CD8-positive, alpha-beta memory T cell (primary cell): ENCODE measurements around the gene FYB1. TPM values are rescaled to one million over a fixed set of nuclear protein-coding genes. Genes with fewer than 3 reads are reported as not detected.
"Not testable (repeated sequence)": the region's sequence is repeated elsewhere in the genome, so short reads cannot be mapped to it uniquely, and the experiment has no call there.

Source experiments
- CTCF ChIA-PET: fragments of 350-600 bp; sonication (Branson Sonifier 250); formaldehyde crosslinking; loops from one replicate; lab custom pipeline; 2021; ENCODE audit warnings: antibody characterized with exemption; lab: Charles Lee
- POLR2A ChIA-PET: fragments of 350-600 bp; sonication (Branson Sonifier 250); formaldehyde crosslinking; loops from one replicate; lab custom pipeline; 2021; ENCODE audit warnings: antibody characterized with exemption; lab: Charles Lee
- DNase-seq, 5 donors: peaks; one replicate each; pipeline versions ENCODE4 v3.0.0 to v3.0.0-alpha.2; 2020 to 2022; ENCODE audit warnings: mixed read lengths in 1 of 5
- H3K27ac ChIP-seq: one replicate; pipeline ENCODE4 v1.7.0; 2013; ENCODE audit warnings: low read depth, mild to moderate bottlenecking, low read length, moderate library complexity
- H3K27me3 ChIP-seq: 2 replicates; pipeline ENCODE4 v1.7.0; 2013; ENCODE audit warnings: low read length, mild to moderate bottlenecking; ENCODE audit not compliant: insufficient read depth, poor library complexity, severe bottlenecking
- H3K36me3 ChIP-seq: 2 replicates; pipeline ENCODE4 v1.7.0; 2013; ENCODE audit warnings: mild to moderate bottlenecking, low read length, moderate library complexity; ENCODE audit not compliant: insufficient read depth
- H3K4me1 ChIP-seq: 2 replicates; pipeline ENCODE4 v1.7.0; 2013; ENCODE audit warnings: mild to moderate bottlenecking, low read length, moderate library complexity; ENCODE audit not compliant: insufficient read depth
- H3K4me3 ChIP-seq: 2 replicates; pipeline ENCODE4 v1.7.0; 2013; ENCODE audit warnings: mild to moderate bottlenecking, low read length
- H3K9me3 ChIP-seq: 2 replicates; pipeline ENCODE4 v1.7.0; 2013; ENCODE audit warnings: mild to moderate bottlenecking, low read length
- H3K27ac Mint-ChIP-seq, 8 donors: one replicate each; pipeline ENCODE4 v1.8.0; 2020 to 2021; ENCODE audit warnings: mixed read lengths in 8 of 8, mild to moderate bottlenecking in 6 of 8, inconsistent platforms in 3 of 8, moderate library complexity in 3 of 8
- H3K27me3 Mint-ChIP-seq, 2 donors: one replicate each; pipeline ENCODE4 v1.8.0; 2020 to 2021; ENCODE audit warnings: mixed read lengths in 2 of 2, mild to moderate bottlenecking in 1 of 2, moderate library complexity in 1 of 2
- H3K36me3 Mint-ChIP-seq, 3 donors: one replicate each; pipeline ENCODE4 v1.8.0; 2020 to 2021; ENCODE audit warnings: mixed read lengths in 3 of 3, inconsistent platforms in 1 of 3, mild to moderate bottlenecking in 1 of 3
- H3K4me1 Mint-ChIP-seq, 3 donors: one replicate each; pipeline ENCODE4 v1.8.0; 2020 to 2021; ENCODE audit warnings: mixed read lengths in 3 of 3, inconsistent platforms in 1 of 3, mild to moderate bottlenecking in 1 of 3
- H3K4me3 Mint-ChIP-seq, 7 donors: one replicate each; pipeline ENCODE4 v1.8.0; 2020 to 2021; ENCODE audit warnings: mixed read lengths in 7 of 7, mild to moderate bottlenecking in 6 of 7, moderate library complexity in 4 of 7, inconsistent platforms in 2 of 7
- H3K9me3 Mint-ChIP-seq, 5 donors: one replicate each; pipeline ENCODE4 v1.8.0; 2020 to 2022; ENCODE audit warnings: mixed read lengths in 5 of 5, mild to moderate bottlenecking in 3 of 5, moderate library complexity in 2 of 5, inconsistent platforms in 1 of 5
- polyA plus RNA-seq: library from polyadenylated mRNA; unstranded; fragments of 300-500 nt; fragmentation: Illumina TruSeq; gene quantifications from one replicate; pipeline ENCODE4 v1.2.3, GENCODE V29; 2021
- total RNA-seq, 2 experiments: library from RNA; stranded (reverse); gene quantifications; one replicate each; pipeline ENCODE4 v1.2.3, GENCODE V29; 2021

FYB1 gene
- total and polyA plus RNA-seq, 3 experiments from 2014 or later: 75.9 to 282 (median 84.2) TPM

GRCh38 chr5:39226558-39226957 is 7.2 kb upstream of the FYB1 start:
- DNase-seq: no peak
- H3K9me3 Mint-ChIP-seq: no peaks in the 10 kb centered on the region
- no peak overlapping the region for H3K27ac ChIP-seq
- no peaks in the 10 kb centered on the region for H3K36me3 ChIP-seq
- H3K4me1 ChIP-seq: peaks cover 13% of the 10 kb centered on the region
- H3K4me1 Mint-ChIP-seq: peaks cover 20 to 37% (median 22%) of the 10 kb centered on the region in 3 donors
- H3K9me3 ChIP-seq: no peaks in the 10 kb centered on the region
- no peaks in the 10 kb centered on the region for H3K27me3 Mint-ChIP-seq
- ChIA-PET CTCF (interaction anchor here (1.1 to 2.4 kb wide), 3 partner anchors 10 to 57 kb away, joined by 3 to 14 read pairs (median 6); no protein-coding TSS in a partner anchor), POLR2A (no interaction called here)
- H3K4me3 Mint-ChIP-seq: no peak overlapping the region
- peaks cover 0 to 2% (median 0%) of the 10 kb centered on the region in 3 donors for H3K36me3 Mint-ChIP-seq
- H3K27ac Mint-ChIP-seq: peak overlapping the region in 2 of 8 donors; percentile 2 to 67
- H3K27me3 ChIP-seq: no peaks in the 10 kb centered on the region
- no peak overlapping the region for H3K4me3 ChIP-seq

- Histone ChIP-seq H3K9me3 (no peaks in the 10 kb centered on the region), H3K27ac (no peak overlapping the region), H3K4me3 (no peak overlapping the region), H3K36me3 (no peaks in the 10 kb centered on the region), H3K4me1 (peaks cover 11% of the 10 kb centered on the region), H3K27me3 (no peaks in the 10 kb centered on the region)
- ChIA-PET POLR2A (no interaction called here), CTCF (interaction anchor here (1.1 to 2.4 kb wide), 4 partner anchors 9 to 57 kb away, joined by 3 to 14 read pairs (median 4); no protein-coding TSS in a partner anchor)
- Mint-ChIP-seq H3K27me3 (no peaks in the 10 kb centered on the region), H3K9me3 (no peaks in the 10 kb centered on the region), H3K27ac (no peak overlapping the region), H3K4me3 (no peak overlapping the region), H3K36me3 (peaks cover 0 to 2% (median 0%) of the 10 kb centered on the region in 3 donors), H3K4me1 (peaks cover 16 to 36% (median 22%) of the 10 kb centered on the region in 3 donors)
- DNase-seq: no peak
Observed at GRCh38 chr5:39226100-39226451, 6.7 kb upstream of the FYB1 start.

- H3K9me3 Mint-ChIP-seq: no peaks in the 10 kb centered on the region
- Histone ChIP-seq H3K36me3 (no peaks in the 10 kb centered on the region), H3K4me3 (no peak overlapping the region), H3K27me3 (no peaks in the 10 kb centered on the region), H3K4me1 (peaks cover 11% of the 10 kb centered on the region), H3K27ac (no peak overlapping the region), H3K9me3 (no peaks in the 10 kb centered on the region)
- H3K4me1 Mint-ChIP-seq: peaks cover 13 to 38% (median 25%) of the 10 kb centered on the region in 3 donors
- ChIA-PET CTCF (interaction anchor here (1.1 to 2.4 kb wide), 5 partner anchors 9 to 58 kb away, joined by 3 to 14 read pairs (median 3); no protein-coding TSS in a partner anchor), POLR2A (interaction anchor here (1.3 kb wide), 1 partner anchor 24 kb away, joined by 3 read pairs; no protein-coding TSS in a partner anchor)
- H3K36me3 Mint-ChIP-seq: peaks cover 0 to 2% (median 0%) of the 10 kb centered on the region in 3 donors
- H3K4me3 Mint-ChIP-seq: no peak overlapping the region
- H3K27ac Mint-ChIP-seq: peak overlapping the region in 1 of 8 donors; percentile 8
- no peak for DNase-seq
- H3K27me3 Mint-ChIP-seq: no peaks in the 10 kb centered on the region
Observed at GRCh38 chr5:39225405-39226099, 6.2 kb upstream of the FYB1 start.

- POLR2A ChIA-PET: interaction anchor here (0.6 to 1.3 kb wide), 2 partner anchors 23 to 49 kb away, joined by 3 read pairs; no protein-coding TSS in a partner anchor
- Histone ChIP-seq H3K9me3 (no peaks in the 10 kb centered on the region), H3K27ac (no peak overlapping the region), H3K4me1 (peaks cover 19% of the 10 kb centered on the region), H3K36me3 (no peaks in the 10 kb centered on the region), H3K4me3 (no peak overlapping the region), H3K27me3 (no peaks in the 10 kb centered on the region)
- DNase-seq: no peak
- H3K36me3 Mint-ChIP-seq: peaks cover 0 to 4% (median 3%) of the 10 kb centered on the region in 3 donors
- H3K4me1 Mint-ChIP-seq: peaks cover 19 to 49% (median 30%) of the 10 kb centered on the region in 3 donors
- peak overlapping the region in 2 of 8 donors; percentile 8 to 68 for H3K27ac Mint-ChIP-seq
- no peaks in the 10 kb centered on the region for H3K9me3 Mint-ChIP-seq
- H3K4me3 Mint-ChIP-seq: no peak overlapping the region
- H3K27me3 Mint-ChIP-seq: no peaks in the 10 kb centered on the region
- CTCF ChIA-PET: interaction anchor here (1.1 to 1.4 kb wide), 3 partner anchors 14 to 59 kb away, joined by 3 to 5 read pairs (median 4); no protein-coding TSS in a partner anchor
Observed at GRCh38 chr5:39224196-39224761, 4.9 kb upstream of the FYB1 start.

GRCh38 chr5:39223565-39224156 is 4.3 kb upstream of the FYB1 start:
- no peaks in the 10 kb centered on the region for H3K36me3 ChIP-seq
- no peaks in the 10 kb centered on the region for H3K9me3 ChIP-seq
- Mint-ChIP-seq H3K27me3 (no peaks in the 10 kb centered on the region), H3K4me1 (peaks cover 25 to 53% (median 36%) of the 10 kb centered on the region in 3 donors), H3K9me3 (no peaks in the 10 kb centered on the region), H3K36me3 (peaks cover 0 to 4% (median 3%) of the 10 kb centered on the region in 3 donors), H3K4me3 (no peak overlapping the region), H3K27ac (peak overlapping the region in 3 of 8 donors; percentile 8 to 68 (median 11))
- peaks cover 25% of the 10 kb centered on the region for H3K4me1 ChIP-seq
- DNase-seq: no peak
- POLR2A ChIA-PET: interaction anchor here (0.6 to 1.3 kb wide), 2 partner anchors 23 to 50 kb away, joined by 3 read pairs; no protein-coding TSS in a partner anchor
- no peak overlapping the region for H3K27ac ChIP-seq
- no peak overlapping the region for H3K4me3 ChIP-seq
- H3K27me3 ChIP-seq: no peaks in the 10 kb centered on the region
- CTCF ChIA-PET: interaction anchor here (1.1 to 1.4 kb wide), 2 partner anchors 51 to 60 kb away, joined by 4 to 5 read pairs; no protein-coding TSS in a partner anchor

GRCh38 chr5:39221671-39222070 is 2.3 kb upstream of the FYB1 start:
- H3K27ac ChIP-seq, DNase-seq, POLR2A ChIA-PET, H3K27me3 Mint-ChIP-seq, H3K27me3 ChIP-seq, H3K9me3 ChIP-seq, H3K9me3 Mint-ChIP-seq, H3K36me3 Mint-ChIP-seq, H3K36me3 ChIP-seq, H3K4me3 ChIP-seq: not testable (repeated sequence)
- H3K27ac Mint-ChIP-seq: peak overlapping the region in 1 of 8 donors; percentile 67
- H3K4me1 ChIP-seq: peaks cover 45% of the 10 kb centered on the region
- CTCF ChIA-PET: interaction anchor here (1.2 to 2.3 kb wide), 3 partner anchors 10 to 68 kb away, joined by 3 to 8 read pairs (median 4); no protein-coding TSS in a partner anchor
- peaks cover 45 to 64% (median 56%) of the 10 kb centered on the region in 3 donors for H3K4me1 Mint-ChIP-seq
- H3K4me3 Mint-ChIP-seq: peak overlapping the region in 1 of 7 donors; percentile 47

GRCh38 chr5:39220280-39221030 is 1.1 kb upstream of the FYB1 start:
- ChIA-PET POLR2A (no interaction called here), CTCF (interaction anchor here (0.9 to 4.7 kb wide), 6 partner anchors 21 to 72 kb away, joined by 3 to 156 read pairs (median 6); no protein-coding TSS in a partner anchor)
- no peak for DNase-seq
- peaks cover 0 to 4% (median 3%) of the 10 kb centered on the region in 3 donors for H3K36me3 Mint-ChIP-seq
- peaks cover 48 to 66% (median 60%) of the 10 kb centered on the region in 3 donors for H3K4me1 Mint-ChIP-seq
- no peaks in the 10 kb centered on the region for H3K27me3 ChIP-seq
- no peaks in the 10 kb centered on the region for H3K36me3 ChIP-seq
- H3K27me3 Mint-ChIP-seq: no peaks in the 10 kb centered on the region
- H3K27ac Mint-ChIP-seq: peak overlapping the region in 4 of 8 donors; percentile 12 to 83 (median 66)
- peaks cover 50% of the 10 kb centered on the region for H3K4me1 ChIP-seq
- H3K27ac ChIP-seq: no peak overlapping the region
- no peak overlapping the region for H3K4me3 ChIP-seq
- H3K9me3 Mint-ChIP-seq: no peaks in the 10 kb centered on the region
- H3K4me3 Mint-ChIP-seq: no peak overlapping the region
- no peaks in the 10 kb centered on the region for H3K9me3 ChIP-seq
